GM23338 (cell line): ENCODE data around the gene UBE2K.

Experiments used
- CREB1 ChIP-seq: fragments of 250-450 bp; sonication (Bioruptor Pico); IDR thresholded peaks from 2 replicates; pipeline ENCODE4 v1.5.0; 2020; ENCODE audit warnings: low read depth, mild to moderate bottlenecking, moderate library complexity
- EZH2 ChIP-seq: fragments of 200-600 bp; sonication (generic); IDR thresholded peaks from one replicate; pipeline ENCODE4 v1.8.0; 2017; ENCODE audit warnings: antibody characterized with exemption, mild to moderate bottlenecking, low read depth; ENCODE audit not compliant: unreplicated experiment
- EZH2phosphoT487 ChIP-seq: fragments of 200-600 bp; sonication (generic); IDR thresholded peaks from one replicate; pipeline ENCODE4 v1.8.1; 2018; ENCODE audit warnings: antibody characterized with exemption; ENCODE audit not compliant: unreplicated experiment
- JUNB ChIP-seq: IDR thresholded peaks from one replicate; pipeline ENCODE4 v1.6.1; 2016; ENCODE audit warnings: antibody characterized with exemption; ENCODE audit not compliant: unreplicated experiment
- POLR2AphosphoS5 ChIP-seq: IDR thresholded peaks from 2 replicates; pipeline ENCODE4 v1.6.1; 2016; ENCODE audit warnings: antibody characterized with exemption, low read depth
- REST ChIP-seq: IDR thresholded peaks from one replicate; pipeline ENCODE4 v1.6.1; 2018; ENCODE audit warnings: antibody characterized with exemption; ENCODE audit not compliant: unreplicated experiment
- STAT1 ChIP-seq: IDR thresholded peaks from one replicate; pipeline ENCODE4 v1.6.1; 2016; ENCODE audit warnings: antibody characterized with exemption; ENCODE audit not compliant: unreplicated experiment
- ZNF462 ChIP-seq: fragments of 250-450 bp; sonication (Bioruptor Pico); IDR thresholded peaks from 2 replicates; pipeline ENCODE4 v1.5.0; 2020; ENCODE audit warnings: mild to moderate bottlenecking, moderate library complexity
- TF ChIP-seq, protein P1 (sequence below), 2 experiments: fragments of 200-600 bp in 1 of 2; sonication (generic) in 1 of 2; conservative IDR thresholded peaks; 2 replicates each; pipeline versions ENCODE4 v1.5.1 to v1.6.1; 2016 to 2017; ENCODE audit warnings: antibody characterized with exemption in 2 of 2, low read depth in 2 of 2, mild to moderate bottlenecking in 2 of 2, moderate library complexity in 1 of 2
- TF ChIP-seq, protein P2 (sequence below): IDR thresholded peaks from 2 replicates; pipeline ENCODE4 v1.6.1; 2016; ENCODE audit warnings: antibody characterized with exemption

DNA sequence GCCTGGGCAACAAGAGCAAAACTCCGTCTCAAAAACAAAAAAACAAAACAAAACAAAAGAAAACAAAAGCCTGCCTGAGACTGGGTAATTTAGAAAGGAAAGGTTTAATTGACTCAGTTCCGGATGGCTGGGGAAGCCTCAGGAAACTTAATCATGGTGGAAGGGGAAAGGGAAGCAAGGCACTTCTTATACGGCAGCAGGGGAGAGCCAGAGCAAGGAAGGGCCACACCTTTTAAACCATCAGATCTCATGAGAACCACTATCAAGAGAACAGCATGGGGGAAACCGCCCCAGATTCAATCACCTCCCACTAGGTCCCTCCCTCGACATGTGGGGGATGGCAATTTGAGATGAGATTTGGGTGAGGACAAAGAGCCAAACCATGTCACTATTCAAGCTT, 122.2 kb downstream of the UBE2K start:
- TF ChIP-seq, protein P1, sequence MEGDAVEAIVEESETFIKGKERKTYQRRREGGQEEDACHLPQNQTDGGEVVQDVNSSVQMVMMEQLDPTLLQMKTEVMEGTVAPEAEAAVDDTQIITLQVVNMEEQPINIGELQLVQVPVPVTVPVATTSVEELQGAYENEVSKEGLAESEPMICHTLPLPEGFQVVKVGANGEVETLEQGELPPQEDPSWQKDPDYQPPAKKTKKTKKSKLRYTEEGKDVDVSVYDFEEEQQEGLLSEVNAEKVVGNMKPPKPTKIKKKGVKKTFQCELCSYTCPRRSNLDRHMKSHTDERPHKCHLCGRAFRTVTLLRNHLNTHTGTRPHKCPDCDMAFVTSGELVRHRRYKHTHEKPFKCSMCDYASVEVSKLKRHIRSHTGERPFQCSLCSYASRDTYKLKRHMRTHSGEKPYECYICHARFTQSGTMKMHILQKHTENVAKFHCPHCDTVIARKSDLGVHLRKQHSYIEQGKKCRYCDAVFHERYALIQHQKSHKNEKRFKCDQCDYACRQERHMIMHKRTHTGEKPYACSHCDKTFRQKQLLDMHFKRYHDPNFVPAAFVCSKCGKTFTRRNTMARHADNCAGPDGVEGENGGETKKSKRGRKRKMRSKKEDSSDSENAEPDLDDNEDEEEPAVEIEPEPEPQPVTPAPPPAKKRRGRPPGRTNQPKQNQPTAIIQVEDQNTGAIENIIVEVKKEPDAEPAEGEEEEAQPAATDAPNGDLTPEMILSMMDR (conservative IDR thresholded peaks at IDR 0.05; ENCODE audit: low read depth in 2 of 2): no peak
- TF ChIP-seq EZH2 (no peak), EZH2phosphoT487 (no peak), POLR2AphosphoS5 (no peak), REST (no peak), JUNB (no peak), ZNF462 (CRISPR knock-in tag) (no peak), STAT1 (no peak), CREB1 (CRISPR knock-in tag) (no peak)
- TF ChIP-seq, protein P2, sequence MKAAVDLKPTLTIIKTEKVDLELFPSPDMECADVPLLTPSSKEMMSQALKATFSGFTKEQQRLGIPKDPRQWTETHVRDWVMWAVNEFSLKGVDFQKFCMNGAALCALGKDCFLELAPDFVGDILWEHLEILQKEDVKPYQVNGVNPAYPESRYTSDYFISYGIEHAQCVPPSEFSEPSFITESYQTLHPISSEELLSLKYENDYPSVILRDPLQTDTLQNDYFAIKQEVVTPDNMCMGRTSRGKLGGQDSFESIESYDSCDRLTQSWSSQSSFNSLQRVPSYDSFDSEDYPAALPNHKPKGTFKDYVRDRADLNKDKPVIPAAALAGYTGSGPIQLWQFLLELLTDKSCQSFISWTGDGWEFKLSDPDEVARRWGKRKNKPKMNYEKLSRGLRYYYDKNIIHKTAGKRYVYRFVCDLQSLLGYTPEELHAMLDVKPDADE: no peak
